Nephron (organoid): ENCODE results near the gene ADAMTS15.
A peak's percentile ranks its signal among the peaks of the same experiment; 100 is the strongest.

ENCODE experiments used
- H3K27ac Mint-ChIP-seq, 3 experiments: 2 replicates each; pipeline ENCODE4 v1.8.0; 2020; ENCODE audit warnings: mixed read lengths in 3 of 3, mild to moderate bottlenecking in 2 of 3, moderate library complexity in 1 of 3
- H3K27me3 Mint-ChIP-seq: 2 replicates; pipeline ENCODE4 v1.8.0; 2021; ENCODE audit warnings: low read depth, mild to moderate bottlenecking, moderate library complexity, mixed read lengths
- H3K36me3 Mint-ChIP-seq: 2 replicates; pipeline ENCODE4 v1.8.0; 2020; ENCODE audit warnings: low read depth, mixed read lengths
- H3K4me1 Mint-ChIP-seq: 2 replicates; pipeline ENCODE4 v1.8.0; 2020; ENCODE audit warnings: mixed read lengths
- H3K4me3 Mint-ChIP-seq, 3 experiments: 2 replicates each; pipeline ENCODE4 v1.8.0; 2020; ENCODE audit warnings: mild to moderate bottlenecking in 3 of 3, mixed read lengths in 3 of 3, moderate library complexity in 2 of 3
- H3K9me3 Mint-ChIP-seq: 2 replicates; pipeline ENCODE4 v1.8.0; 2020; ENCODE audit warnings: mixed read lengths
- CTCF ChIP-seq, 3 experiments: fragments of 200-600 bp; sonication (generic); IDR thresholded peaks; one replicate each; pipeline ENCODE4 v1.5.0; 2021; ENCODE audit warnings: antibody characterized with exemption in 3 of 3; ENCODE audit not compliant: unreplicated experiment in 3 of 3

Gene ADAMTS15

GRCh38 chr11:130523609-130524008, 75.2 kb downstream of the ADAMTS15 start:
- peak overlapping the region; percentile 48 to 88 (median 87) for H3K27ac Mint-ChIP-seq
- H3K27me3 Mint-ChIP-seq, result peaks cover 12% of the 10 kb centered on the region
- no peaks in the 10 kb centered on the region for H3K9me3 Mint-ChIP-seq
- H3K36me3 Mint-ChIP-seq, result no peaks in the 10 kb centered on the region
- no peak for TF ChIP-seq CTCF (IDR thresholded peaks at IDR 0.05; ENCODE audit: unreplicated experiment in 3 of 3)
- H3K4me3 Mint-ChIP-seq, result no peak overlapping the region
- H3K4me1 Mint-ChIP-seq, result peaks cover 62% of the 10 kb centered on the region

- Mint-ChIP-seq H3K4me1 (peaks cover 68% of the 10 kb centered on the region), H3K36me3 (no peaks in the 10 kb centered on the region), H3K4me3 (no peak overlapping the region), H3K27ac (peak overlapping the region; percentile 15 to 88 (median 87)), H3K27me3 (peaks cover 12% of the 10 kb centered on the region), H3K9me3 (no peaks in the 10 kb centered on the region)
- no peak for TF ChIP-seq CTCF (IDR thresholded peaks at IDR 0.05; ENCODE audit: unreplicated experiment in 3 of 3)
Observed at GRCh38 chr11:130524132-130524790, 75.8 kb downstream of the ADAMTS15 start.

GRCh38 chr11:130525307-130525706, 76.9 kb downstream of the ADAMTS15 start:
- peak overlapping the region in 2 of 3 experiments; percentile 27 to 34 for H3K27ac Mint-ChIP-seq
- peaks cover 12% of the 10 kb centered on the region for H3K27me3 Mint-ChIP-seq
- H3K4me1 Mint-ChIP-seq, result peaks cover 60% of the 10 kb centered on the region
- H3K9me3 Mint-ChIP-seq, result no peaks in the 10 kb centered on the region
- no peak for TF ChIP-seq CTCF (IDR thresholded peaks at IDR 0.05; ENCODE audit: unreplicated experiment in 3 of 3)
- H3K36me3 Mint-ChIP-seq, result no peaks in the 10 kb centered on the region
- no peak overlapping the region for H3K4me3 Mint-ChIP-seq
